Spleen (tissue), 7 donors: ENCODE measurements around the gene MOCS2.

Experiments used
- POLR2AphosphoS5 ChIP-seq, 3 donors: sonication (generic); formaldehyde crosslinking; IDR thresholded peaks; one replicate each; pipeline ENCODE4 v1.5.1; 2017; ENCODE audit warnings: antibody characterized with exemption in 3 of 3
- TF ChIP-seq, protein P1 (sequence below), 11 experiments: fragments of 200-600 bp in 7 of 11; fragments of 450-650 bp in 4 of 11; sonication (generic) in 4 of 11; IDR thresholded peaks in 8 of 11; conservative IDR thresholded peaks in 3 of 11; 1 replicate in 7 of 11; 2 replicates in 4 of 11; pipeline versions ENCODE4 v1.4.0 to v1.8.0; 2016 to 2021; ENCODE audit warnings: antibody characterized with exemption in 11 of 11, inconsistent platforms in 4 of 11, mild to moderate bottlenecking in 1 of 11
- donor health status: DM: no; HTN: no; CAD: no; lungs with moderate emphysema.
- donor health status: DM: no; HTN: no; CAD: no.
- donor health status: DM: no; HTN: no; CAD: no.

DNA sequence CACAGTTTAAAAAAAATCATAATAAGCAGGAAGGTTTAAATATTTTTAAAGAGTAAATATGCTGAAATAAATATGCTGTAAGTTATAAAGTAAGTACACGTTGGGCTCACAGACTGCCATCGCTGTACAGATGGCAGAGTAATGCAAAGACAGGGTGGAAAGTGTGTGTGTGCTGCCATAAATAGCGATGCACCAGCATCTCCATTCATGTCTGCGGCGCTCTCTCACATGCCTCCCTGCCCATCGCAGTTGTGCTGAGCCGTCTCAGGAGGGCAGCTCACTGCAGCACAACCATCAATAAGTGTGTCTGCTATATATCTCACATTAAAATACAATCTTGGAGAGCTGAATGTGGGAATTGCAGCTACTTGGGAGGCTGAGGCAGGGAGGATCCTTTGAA is 14.3 kb downstream of the MOCS2 start:
- TF ChIP-seq, protein P1, sequence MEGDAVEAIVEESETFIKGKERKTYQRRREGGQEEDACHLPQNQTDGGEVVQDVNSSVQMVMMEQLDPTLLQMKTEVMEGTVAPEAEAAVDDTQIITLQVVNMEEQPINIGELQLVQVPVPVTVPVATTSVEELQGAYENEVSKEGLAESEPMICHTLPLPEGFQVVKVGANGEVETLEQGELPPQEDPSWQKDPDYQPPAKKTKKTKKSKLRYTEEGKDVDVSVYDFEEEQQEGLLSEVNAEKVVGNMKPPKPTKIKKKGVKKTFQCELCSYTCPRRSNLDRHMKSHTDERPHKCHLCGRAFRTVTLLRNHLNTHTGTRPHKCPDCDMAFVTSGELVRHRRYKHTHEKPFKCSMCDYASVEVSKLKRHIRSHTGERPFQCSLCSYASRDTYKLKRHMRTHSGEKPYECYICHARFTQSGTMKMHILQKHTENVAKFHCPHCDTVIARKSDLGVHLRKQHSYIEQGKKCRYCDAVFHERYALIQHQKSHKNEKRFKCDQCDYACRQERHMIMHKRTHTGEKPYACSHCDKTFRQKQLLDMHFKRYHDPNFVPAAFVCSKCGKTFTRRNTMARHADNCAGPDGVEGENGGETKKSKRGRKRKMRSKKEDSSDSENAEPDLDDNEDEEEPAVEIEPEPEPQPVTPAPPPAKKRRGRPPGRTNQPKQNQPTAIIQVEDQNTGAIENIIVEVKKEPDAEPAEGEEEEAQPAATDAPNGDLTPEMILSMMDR (IDR thresholded peaks at IDR 0.05 in 8 of 11, conservative IDR thresholded peaks at IDR 0.05 in 3 of 11), result no peak
- no peak for TF ChIP-seq POLR2AphosphoS5 (IDR thresholded peaks at IDR 0.05)
